ENCODE measurements around the gene PIP5KL1.
A peak's percentile ranks its signal among the peaks of the same experiment; 100 is the strongest.

Gene PIP5KL1

GRCh38 chr9:127962278-127962677 lies 31.7 kb upstream of the PIP5KL1 start:
- DNase-seq = no peak
- no peak for TF ChIP-seq GATA1 (IDR thresholded peaks at IDR 0.05; ENCODE audit: low read depth, low read length)
- no peak for TF ChIP-seq POLR2A (IDR thresholded peaks at IDR 0.05; ENCODE audit: low read length)

- TF ChIP-seq GATA1 (IDR thresholded peaks at IDR 0.05; ENCODE audit: low read depth, low read length) (no peak), POLR2A (IDR thresholded peaks at IDR 0.05; ENCODE audit: low read length) (no peak)
- no peak for DNase-seq
These were observed 31.1 kb upstream of the PIP5KL1 start for GRCh38 chr9:127961613-127962155.

GRCh38 chr9:127961155-127961490 lies 30.5 kb upstream of the PIP5KL1 start:
- TF ChIP-seq GATA1 (IDR thresholded peaks at IDR 0.05; ENCODE audit: low read depth, low read length) (no peak), POLR2A (IDR thresholded peaks at IDR 0.05; ENCODE audit: low read length) (no peak)
- DNase-seq = no peak

GRCh38 chr9:127960410-127961154 lies 30.0 kb upstream of the PIP5KL1 start:
- no peak for TF ChIP-seq GATA1 (IDR thresholded peaks at IDR 0.05; ENCODE audit: low read depth, low read length)
- TF ChIP-seq POLR2A (IDR thresholded peaks at IDR 0.05; ENCODE audit: low read length) = no peak
- no peak for DNase-seq

GRCh38 chr9:127959841-127960409 lies 29.3 kb upstream of the PIP5KL1 start:
- no peak for DNase-seq
- TF ChIP-seq GATA1 (IDR thresholded peaks at IDR 0.05; ENCODE audit: low read depth, low read length) = no peak
- TF ChIP-seq POLR2A (IDR thresholded peaks at IDR 0.05; ENCODE audit: low read length) = no peak

GRCh38 chr9:127959398-127959797 lies 28.8 kb upstream of the PIP5KL1 start:
- no peak for DNase-seq
- no peak for TF ChIP-seq POLR2A (IDR thresholded peaks at IDR 0.05; ENCODE audit: low read length)

- TF ChIP-seq GATA1 (IDR thresholded peaks at IDR 0.05; ENCODE audit: low read depth, low read length) (no peak), POLR2A (IDR thresholded peaks at IDR 0.05; ENCODE audit: low read length) (no peak)
- DNase-seq = no peak
These were observed 28.2 kb upstream of the PIP5KL1 start for GRCh38 chr9:127958728-127959127.

- peak; percentile 50 to 74 for DNase-seq
- no peak for TF ChIP-seq POLR2A (IDR thresholded peaks at IDR 0.05; ENCODE audit: low read length)
- no peak for TF ChIP-seq GATA1 (IDR thresholded peaks at IDR 0.05; ENCODE audit: low read depth, low read length)
These were observed 24.9 kb upstream of the PIP5KL1 start for GRCh38 chr9:127955294-127956015.

- no peak for TF ChIP-seq GATA1 (IDR thresholded peaks at IDR 0.05; ENCODE audit: low read depth, low read length)
- TF ChIP-seq POLR2A (IDR thresholded peaks at IDR 0.05; ENCODE audit: low read length) = no peak
- DNase-seq = no peak
These were observed 24.3 kb upstream of the PIP5KL1 start for GRCh38 chr9:127954831-127955293.

GRCh38 chr9:127953768-127954505 lies 23.4 kb upstream of the PIP5KL1 start:
- no peak for TF ChIP-seq POLR2A (IDR thresholded peaks at IDR 0.05; ENCODE audit: low read length)
- TF ChIP-seq GATA1 (IDR thresholded peaks at IDR 0.05; ENCODE audit: low read depth, low read length) = no peak

GRCh38 chr9:127953154-127953553 lies 22.6 kb upstream of the PIP5KL1 start:
- TF ChIP-seq GATA1 (IDR thresholded peaks at IDR 0.05; ENCODE audit: low read depth, low read length) (no peak), POLR2A (IDR thresholded peaks at IDR 0.05; ENCODE audit: low read length) (no peak)
- DNase-seq = no peak

More at GRCh38 chr9:127953768-127954505, 23.4 kb upstream of the PIP5KL1 start:
- DNase-seq = no peak

- TF ChIP-seq POLR2A (IDR thresholded peaks at IDR 0.05; ENCODE audit: low read length) (no peak), GATA1 (IDR thresholded peaks at IDR 0.05; ENCODE audit: low read depth, low read length) (no peak)
- DNase-seq = no peak
These were observed 20.1 kb upstream of the PIP5KL1 start for GRCh38 chr9:127950513-127951289.
